ENCODE data around the gene SCYL1.
"Not testable (repeated sequence)": the region's sequence is repeated elsewhere in the genome, so short reads cannot be mapped to it uniquely, and the experiment has no call there.

Gene SCYL1

DNA sequence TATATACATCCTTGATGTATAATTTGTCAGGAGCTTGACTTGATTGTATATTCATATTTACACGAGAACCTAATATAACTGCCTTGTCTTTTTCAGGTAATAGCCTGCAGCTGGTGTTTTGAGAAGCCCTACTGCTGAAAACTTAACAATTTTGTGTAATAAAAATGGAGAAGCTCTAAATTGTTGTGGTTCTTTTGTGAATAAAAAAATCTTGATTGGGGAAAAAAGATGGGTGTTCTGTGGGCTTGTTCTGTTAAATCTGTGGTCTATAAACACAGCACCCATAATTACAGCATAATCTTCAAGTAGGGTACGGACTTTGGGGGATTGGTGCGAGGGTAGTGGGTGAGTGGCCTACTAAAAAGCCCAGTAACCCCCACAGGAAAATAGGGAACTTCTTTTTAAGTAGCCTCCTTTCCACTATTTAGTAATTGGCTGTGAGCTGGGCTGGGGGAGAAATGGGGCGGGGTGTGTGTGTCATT is 18.6 kb upstream of the SCYL1 start:
- no peak for DNase-seq (ENCODE audit: low read depth in 2 of 2)

DNA sequence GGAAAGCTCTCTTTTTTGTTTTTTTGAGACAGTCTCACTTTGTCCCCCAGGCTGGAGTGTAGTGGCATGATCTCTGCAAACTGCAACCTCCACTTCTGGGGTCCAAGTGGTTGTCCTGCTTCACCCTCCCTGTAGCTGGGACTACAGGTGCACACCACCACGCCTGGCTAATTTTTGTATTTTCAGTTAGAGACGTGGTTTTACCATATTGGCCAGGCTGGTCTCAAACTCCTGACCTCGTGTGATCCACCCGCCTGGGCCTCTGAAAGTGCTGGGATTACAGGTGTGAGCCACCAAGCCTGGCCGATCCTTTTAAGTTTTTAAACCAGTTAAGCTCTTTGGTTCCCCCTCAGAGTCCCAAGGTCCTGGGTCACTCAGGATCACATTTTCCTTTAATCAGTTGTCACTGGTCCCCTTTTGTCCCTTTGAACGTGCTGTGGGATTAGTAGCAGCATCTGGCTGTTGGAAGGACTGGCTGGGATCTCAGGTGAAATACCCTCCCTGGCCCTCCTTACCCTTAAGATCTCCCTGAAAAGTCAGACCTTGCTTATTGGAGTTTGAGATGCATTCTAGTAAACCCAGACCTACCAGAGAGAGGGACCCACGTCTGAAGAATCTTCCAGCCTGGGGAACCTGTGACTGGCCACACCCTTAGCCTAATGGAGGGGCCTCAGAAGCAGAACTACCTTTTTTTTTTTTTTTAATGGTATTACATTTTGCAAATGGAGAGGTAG is 17.9 kb upstream of the SCYL1 start:
- no peak for DNase-seq (ENCODE audit: low read depth in 2 of 2)

DNA sequence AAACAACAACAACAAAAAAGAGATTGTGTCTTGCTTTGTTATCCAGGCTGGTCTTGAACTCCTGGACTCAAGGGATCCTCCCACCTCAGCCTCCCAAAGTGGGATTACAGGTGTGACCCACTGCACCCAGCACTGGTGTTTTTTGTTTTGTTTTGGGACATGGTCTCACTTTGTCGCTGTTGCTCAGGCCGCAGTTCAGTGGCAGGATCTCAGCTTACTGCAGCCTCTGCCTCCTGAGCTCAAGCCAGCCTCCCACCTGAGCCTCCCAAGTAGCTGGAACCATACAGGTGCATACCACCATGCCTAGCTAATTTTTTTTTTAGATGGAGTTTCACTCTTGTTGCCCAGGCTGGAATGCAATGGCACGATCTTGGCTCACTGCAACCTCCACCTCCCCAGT is 12.6 kb upstream of the SCYL1 start:
- not testable (repeated sequence) for DNase-seq (ENCODE audit: low read depth in 2 of 2)

DNA sequence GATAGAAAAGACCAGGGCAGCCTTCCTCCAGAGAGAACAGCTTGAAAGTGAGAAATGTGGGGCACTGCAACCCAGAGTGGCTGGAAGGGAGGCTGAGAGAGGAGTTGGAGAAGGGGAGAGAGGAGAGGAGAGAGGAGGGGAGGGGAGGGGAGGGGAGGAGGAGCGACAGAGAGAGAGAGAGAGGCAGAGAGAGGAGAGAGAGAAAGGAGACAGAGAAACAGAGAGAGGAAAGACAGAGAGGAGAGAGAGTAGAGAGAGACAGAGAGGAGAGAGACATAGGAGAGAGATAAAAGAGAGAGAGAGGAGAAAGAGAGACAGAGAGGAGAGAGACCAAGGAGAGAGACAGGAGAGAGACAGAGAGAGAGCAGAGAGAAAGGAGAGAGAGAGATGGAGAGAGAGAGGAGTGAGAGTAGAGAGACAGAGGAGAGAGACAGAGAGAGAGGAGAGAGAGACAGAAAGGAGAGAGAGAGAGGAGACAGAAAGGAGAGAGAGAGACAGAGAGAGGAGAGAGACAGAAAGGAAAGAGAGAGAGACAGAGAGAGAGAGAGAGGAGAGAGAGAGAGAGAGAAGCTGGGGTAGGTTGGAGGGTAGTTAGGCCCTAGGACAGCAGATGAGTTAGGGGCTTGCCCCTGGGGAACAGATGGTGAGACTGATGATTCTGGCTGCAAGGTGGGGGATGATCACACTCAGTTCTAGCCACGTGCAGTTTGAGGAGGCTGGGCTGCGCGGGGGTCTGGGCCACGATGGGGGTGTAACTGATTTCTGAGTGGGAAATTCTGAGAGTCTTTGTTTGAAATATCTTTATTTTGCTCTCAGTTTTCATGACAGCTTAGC is 8.5 kb upstream of the SCYL1 start:
- DNase-seq (ENCODE audit: low read depth in 2 of 2) = no peak

DNA sequence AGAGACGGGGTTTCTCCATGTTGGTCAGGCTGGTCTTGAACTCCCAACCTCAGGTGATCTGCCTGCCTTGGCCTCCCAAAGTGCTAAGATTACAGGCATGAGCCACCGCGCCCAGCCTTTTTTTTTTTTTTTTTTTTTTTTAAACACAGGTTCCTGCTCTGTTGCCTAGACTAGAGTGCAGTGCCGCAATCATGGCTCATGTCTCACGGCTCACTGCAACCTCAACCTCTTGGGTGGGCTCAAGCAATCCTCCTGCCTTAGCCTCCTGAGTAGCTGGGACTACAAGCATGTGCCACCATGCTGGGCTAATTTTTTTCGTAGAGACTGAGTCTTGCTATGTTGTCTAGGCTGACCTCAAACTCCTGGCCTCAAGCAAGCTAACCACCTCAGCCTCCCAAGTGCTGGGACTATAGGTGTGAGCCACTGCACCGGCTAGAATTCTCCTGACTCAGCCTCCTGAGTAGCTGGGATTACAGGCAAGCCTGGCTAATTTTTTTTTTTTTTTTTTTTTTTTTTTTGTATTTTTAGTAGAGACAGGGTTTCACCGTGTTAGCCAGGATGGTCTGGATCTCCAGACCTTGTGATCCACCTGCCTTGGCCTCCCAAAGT is 5.8 kb upstream of the SCYL1 start:
- not testable (repeated sequence) for DNase-seq (ENCODE audit: low read depth in 2 of 2)

DNA sequence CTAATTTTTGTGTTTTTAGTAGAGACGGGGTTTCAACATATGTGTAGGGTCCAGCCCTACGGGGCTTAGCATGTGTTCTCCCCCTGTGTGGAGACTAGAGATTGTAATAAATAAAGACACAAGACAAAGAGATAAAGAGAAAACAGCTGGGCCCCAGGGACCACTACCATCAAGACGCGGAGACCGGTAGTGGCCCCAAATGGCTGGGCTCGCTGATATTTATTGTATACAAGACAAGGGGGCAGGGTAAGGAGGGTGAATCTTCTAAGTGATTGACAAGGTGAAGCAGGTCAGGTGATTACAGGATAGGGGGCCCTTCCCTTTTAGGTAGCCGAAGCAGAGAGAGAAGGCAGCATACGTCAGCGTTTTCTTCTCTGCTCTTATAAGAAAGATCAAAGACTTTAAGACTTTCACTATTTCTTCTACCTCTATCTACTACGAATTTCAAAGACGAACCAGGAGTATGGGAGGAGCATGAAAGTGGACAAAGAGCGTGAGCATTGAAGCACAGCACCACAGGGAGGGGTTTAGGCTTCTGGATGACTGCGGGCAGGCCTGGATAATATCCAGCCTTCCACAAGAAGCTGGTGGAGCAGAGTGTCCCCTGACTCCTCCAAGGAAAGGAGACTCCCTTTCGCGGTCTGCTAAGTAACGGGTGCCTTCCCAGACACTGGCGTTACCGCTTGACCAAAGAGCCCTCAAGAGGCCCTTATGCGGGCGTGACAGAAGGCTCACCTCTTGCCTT is 2.9 kb upstream of the SCYL1 start:
- DNase-seq (ENCODE audit: low read depth in 2 of 2) = not testable (repeated sequence)

DNA sequence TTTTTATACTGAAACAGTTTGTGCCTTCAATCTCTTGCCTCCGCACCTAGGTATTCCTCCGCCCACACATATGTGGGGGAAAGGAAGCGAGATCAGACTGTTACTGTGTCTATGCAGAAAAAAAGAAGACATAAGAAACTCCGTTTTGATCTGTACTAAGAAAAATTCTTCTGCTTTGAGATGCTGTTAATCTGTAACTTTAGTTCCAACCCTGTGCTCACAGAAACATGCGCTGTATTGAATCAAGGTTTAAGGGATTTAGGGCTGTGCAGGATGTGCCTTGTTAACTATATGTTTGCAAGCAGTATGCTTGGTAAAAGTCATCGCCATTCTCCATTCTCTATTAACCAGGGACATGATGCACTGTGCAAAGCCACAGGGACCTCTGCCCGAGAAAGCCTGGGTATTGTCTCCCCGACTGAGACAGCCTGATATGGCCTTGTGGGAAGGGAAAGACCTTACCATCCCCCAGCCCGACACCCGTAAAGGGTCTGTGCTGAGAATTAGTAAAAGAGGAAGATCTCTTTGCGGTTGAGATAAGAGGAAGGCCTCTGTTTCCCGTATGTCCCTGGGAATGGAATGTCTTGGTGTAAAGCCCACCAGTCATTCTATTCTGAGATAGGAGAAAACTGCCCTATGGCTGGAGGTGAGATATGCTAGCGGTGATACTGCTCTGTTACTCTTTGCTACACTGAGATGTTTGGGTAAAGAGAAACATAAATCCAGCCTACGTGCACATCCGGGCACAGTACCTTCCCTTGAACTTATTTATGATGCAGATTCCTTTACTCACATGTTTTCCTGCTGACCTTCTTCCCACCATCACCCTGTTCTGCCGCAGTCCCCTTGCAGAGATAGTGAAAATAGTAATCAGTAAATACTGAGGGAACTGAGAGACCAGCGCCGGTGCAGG is 1.9 kb upstream of the SCYL1 start:
- DNase-seq (ENCODE audit: low read depth in 2 of 2) = not testable (repeated sequence)

DNA sequence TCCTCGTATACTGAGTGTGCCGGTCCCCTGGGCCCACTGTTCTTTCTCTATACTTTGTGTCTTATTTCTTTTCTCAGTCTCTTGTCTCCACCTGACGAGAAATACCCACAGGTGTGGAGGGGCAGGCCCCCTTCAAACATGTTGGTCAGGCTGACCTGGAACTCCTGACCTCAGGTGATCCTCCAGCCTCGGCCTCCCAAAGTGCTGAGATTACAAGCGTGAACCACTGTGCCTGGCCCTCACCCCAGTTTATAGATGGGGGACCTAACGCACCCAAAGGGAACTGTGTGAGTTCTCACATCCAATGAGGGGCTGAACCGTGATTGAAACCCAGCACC is 1.3 kb upstream of the SCYL1 start:
- DNase-seq (ENCODE audit: low read depth in 2 of 2) = not testable (repeated sequence)

DNA sequence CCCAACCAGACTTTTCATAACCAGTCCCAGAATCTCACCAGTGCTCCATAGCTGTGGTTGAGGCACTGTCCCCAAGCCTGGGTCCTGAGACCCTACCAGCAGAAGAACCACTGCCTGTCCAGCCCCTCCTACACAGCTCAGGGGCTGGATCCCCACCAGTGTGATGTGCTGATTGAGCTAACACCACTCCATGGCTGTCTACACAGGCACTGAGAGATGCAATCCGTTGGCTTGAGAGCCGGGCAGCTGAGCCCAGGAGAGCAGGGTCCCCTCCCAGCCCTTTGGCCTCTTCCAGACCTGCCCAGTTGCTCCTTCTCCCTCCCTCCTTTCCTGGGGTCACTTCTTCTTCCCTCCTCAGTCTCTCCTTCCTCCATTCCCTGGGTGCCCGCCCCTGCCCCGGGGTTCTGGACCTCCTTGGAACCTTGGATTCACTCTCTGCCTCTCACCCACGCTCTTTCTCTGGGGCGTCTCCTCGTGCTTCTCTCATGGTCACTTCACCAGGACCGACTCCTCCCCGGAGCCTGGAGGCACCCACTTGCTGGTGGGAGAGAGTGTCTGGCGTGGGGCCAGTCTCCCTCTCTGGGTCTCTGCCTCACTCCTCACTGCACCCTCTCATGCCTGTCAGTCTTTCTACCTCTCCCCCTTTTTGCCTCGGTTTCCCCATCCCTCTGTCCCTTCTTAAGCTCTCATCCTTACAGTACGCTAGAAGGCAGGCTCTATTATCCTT is 706 bp upstream of the SCYL1 start:
- DNase-seq (ENCODE audit: low read depth in 2 of 2) = no peak

DNA sequence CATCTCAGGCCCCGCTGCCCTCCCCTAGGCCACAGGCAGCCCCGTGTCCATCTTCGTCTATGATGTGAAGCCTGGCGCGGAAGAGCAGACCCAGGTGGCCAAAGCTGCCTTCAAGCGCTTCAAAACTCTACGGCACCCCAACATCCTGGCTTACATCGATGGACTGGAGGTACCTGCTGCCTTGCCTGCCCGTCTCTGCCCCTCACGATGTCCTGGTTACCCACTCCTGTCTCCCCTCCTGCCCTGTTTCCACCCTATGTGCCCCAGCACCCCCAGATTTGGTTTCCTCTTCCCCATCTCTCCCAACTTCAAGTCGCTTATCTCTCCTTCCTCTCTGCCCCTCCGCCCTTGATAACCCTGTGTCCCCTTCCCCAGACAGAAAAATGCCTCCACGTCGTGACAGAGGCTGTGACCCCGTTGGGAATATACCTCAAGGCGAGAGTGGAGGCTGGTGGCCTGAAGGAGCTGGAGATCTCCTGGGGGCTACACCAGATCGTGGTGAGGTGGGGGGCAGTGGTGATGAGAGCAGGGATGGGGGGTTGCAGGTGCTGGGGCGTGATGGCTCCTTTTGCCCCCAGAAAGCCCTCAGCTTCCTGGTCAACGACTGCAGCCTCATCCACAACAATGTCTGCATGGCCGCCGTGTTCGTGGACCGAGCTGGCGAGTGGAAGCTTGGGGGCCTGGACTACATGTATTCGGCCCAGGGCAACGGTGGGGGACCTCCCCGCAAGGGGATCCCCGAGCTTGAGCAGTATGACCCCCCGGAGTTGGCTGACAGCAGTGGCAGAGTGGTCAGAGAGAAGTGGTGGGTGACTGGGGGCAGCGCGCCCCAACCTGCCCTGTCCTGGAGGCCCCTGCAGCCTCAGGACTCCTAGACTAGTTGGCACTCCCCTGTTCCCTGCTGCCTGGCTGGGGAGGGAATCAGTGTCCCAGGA is 930 bp downstream of the SCYL1 start:
- no peak for DNase-seq (ENCODE audit: low read depth in 2 of 2)

DNA sequence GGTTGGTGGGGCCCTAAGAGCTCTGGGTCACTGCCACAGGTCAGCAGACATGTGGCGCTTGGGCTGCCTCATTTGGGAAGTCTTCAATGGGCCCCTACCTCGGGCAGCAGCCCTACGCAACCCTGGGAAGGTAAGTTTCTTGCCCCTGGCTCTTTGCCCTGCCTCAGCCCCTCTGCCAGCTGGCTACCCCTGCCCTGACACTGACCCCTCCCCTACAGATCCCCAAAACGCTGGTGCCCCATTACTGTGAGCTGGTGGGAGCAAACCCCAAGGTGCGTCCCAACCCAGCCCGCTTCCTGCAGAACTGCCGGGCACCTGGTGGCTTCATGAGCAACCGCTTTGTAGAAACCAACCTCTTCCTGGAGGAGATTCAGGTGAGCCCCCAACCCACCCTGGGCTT is 1.9 kb downstream of the SCYL1 start:
- no peak for DNase-seq (ENCODE audit: low read depth in 2 of 2)

DNA sequence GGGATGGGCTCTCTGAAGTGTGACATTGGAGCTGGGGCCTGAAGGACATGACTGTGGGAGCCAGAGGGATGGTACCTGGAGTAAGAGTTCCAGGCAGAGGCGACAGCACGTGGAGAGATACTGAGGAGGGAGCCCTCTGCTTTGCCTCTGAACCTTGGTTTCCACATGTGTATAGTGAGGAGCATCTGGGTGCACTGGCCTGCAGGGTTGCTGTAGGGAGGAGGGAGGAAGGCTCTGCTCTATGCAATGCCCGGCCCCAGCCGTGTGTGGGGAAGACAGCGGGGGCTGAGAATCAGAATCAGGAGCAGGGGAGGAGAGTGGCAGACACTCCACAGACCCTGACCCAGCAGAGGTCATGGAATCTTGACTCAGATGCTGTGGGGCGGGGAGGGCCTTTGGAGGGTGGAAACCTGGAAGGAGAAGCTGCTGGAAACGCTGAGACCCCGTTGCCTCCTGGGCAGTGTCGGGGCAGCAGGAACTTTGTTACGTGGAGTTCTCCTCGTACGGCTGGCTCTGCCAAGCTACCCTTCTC is 4.0 kb downstream of the SCYL1 start:
- DNase-seq (ENCODE audit: low read depth in 2 of 2) = no peak

DNA sequence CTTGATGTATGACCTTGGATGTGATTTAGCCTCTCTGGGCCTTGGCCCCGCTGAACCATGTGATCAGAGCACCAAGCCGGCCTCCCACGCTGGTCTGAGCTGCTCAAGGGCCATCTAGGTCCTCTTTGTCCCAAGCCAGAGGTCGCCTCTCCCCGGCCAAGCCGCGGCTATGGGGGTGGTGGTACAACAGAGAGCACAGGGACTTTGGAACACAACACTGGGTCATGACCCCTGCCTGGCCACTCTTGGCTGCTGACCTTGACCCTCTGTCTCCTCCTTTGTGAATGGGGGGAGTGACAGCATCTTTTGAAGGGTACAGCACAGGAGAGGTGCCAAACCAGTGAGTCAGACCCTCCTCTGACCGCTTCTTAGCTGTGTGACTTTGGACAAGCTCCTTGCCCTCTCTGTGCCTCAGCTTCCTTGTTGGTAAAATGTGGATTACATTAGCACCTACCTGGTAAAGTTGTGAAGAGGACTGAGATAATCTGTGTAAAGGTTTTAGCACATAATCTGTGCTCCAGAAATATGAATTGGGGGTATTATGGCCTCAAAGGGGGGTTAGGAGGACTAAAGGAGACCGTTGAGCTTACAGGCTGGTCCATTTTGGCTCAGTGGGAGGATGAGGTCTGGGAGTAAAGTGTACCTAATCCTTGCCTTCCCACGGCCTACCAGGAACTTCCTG is 4.7 kb downstream of the SCYL1 start:
- no peak for DNase-seq (ENCODE audit: low read depth in 2 of 2)

DNA sequence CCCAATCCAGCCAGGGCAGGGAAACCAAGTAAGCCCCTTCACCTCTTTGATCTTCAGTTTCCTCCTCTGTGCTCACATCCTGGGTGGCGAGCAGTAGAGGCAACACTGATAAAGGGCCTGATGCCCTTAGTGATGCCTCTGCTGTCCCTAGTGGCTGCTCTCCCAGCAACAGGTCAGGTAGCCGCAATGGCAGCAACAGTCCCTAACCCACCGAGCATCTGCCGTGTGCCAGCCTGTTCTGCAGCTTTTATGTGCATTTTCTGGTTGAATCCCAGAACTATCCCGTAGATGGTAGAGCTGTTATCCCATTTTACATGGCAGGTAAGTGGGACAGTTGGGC is 5.2 kb downstream of the SCYL1 start:
- DNase-seq (ENCODE audit: low read depth in 2 of 2) = no peak

DNA sequence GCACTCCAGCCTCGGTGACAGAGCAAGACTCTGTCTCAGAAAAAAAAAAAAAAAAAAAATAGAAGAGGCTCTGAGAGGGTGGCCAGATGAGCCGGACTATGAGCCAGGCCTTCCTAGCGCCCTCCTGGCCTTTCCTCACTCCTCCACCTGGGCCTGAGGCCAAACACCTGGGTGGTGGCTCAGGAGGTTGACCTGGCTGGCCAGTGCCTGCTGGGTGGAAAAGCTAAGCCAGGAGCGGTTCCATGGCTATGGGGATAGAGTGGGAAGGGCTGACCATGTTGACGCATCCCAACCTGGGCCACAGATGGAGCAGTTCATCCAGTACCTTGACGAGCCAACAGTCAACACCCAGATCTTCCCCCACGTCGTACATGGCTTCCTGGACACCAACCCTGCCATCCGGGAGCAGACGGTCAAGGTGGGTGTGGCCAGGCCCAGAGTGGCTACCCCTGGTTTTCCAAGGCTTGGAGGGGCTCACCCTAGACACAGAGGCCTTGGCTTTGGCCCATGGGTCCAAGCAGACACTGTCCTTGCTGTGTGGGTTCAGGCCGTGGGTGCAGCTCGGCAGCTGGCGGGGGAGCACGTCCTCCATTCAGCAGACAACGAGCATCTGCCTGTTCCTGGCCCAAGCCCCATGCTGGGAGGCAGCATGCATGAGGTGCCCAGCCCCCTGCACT is 7.6 kb downstream of the SCYL1 start:
- no peak for DNase-seq (ENCODE audit: low read depth in 2 of 2)

DNA sequence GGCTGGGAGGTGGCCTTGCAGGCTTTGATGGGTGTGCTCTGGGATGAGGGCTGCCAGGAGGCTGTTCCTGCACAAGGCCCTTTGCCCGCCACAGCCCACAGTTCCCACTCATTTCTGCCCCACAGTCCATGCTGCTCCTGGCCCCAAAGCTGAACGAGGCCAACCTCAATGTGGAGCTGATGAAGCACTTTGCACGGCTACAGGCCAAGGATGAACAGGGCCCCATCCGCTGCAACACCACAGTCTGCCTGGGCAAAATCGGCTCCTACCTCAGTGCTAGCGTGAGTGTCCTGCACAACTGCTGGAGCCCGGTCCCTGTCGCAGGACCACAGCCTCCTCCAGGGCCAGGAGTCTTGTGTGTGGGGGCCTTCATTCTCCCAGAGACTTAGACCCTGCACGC is 10.2 kb downstream of the SCYL1 start:
- DNase-seq (ENCODE audit: low read depth in 2 of 2) = no peak

DNA sequence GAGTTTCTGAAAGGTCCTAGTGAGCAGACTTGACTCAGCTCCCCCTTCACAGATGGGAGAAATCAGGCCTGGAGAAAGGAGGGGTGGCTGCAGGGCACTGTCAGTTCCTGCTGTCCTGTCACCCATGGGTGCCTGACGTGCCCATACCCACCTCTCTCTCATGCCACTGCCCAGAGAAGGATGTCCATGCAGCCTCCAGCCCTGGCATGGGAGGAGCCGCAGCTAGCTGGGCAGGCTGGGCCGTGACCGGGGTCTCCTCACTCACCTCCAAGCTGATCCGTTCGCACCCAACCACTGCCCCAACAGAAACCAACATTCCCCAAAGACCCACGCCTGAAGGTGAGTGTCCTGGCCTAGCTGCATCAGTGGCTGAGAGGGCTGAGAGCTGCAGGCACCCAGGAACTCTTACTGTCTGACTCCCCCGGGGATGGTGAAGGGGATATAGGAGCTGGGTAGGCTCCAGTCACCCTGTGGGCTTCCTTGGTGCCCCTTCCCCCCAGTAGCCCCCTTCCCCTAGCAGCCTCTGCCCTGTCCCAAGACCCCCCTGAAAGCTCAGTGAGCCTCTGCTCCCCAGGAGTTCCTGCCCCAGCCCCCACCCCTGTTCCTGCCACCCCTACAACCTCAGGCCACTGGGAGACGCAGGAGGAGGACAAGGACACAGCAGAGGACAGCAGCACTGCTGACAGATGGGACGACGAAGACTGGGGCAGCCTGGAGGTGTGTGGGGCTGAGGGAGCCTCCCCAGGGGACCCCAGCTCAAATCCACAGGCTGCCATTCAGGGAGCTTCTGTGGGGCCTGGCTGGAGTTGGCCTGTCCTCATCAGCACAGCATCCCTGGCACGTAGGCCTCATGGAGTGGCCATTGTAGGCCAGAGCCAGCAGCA is 11.8 kb downstream of the SCYL1 start:
- no peak for DNase-seq (ENCODE audit: low read depth in 2 of 2)

Data from stimulated activated CD8-positive, alpha-beta memory T cell treated with anti-CD3 and anti-CD28 coated beads, Interleukin-2, amount 100 ng/mL, for 48 hours (primary cell).